HepG2 (cell line): Measurements from ENCODE around the gene KRT17. TPM values are rescaled to one million over a fixed set of nuclear protein-coding genes. Genes with fewer than 3 reads are reported as not detected.

Source experiments
- BCL3 ChIP-seq: sonication (generic); formaldehyde crosslinking; IDR thresholded peaks from 2 replicates; pipeline ENCODE4 v1.5.1; 2020; ENCODE audit warnings: mild to moderate bottlenecking, missing genetic modification reagents, moderate library complexity
- FOXK2 ChIP-seq: fragments of 450-650 bp; IDR thresholded peaks from 2 replicates; pipeline ENCODE4 v1.6.1; 2016
- MAFK ChIP-seq, 2 experiments: IDR thresholded peaks in 1 of 2; conservative IDR thresholded peaks in 1 of 2; 2 replicates each; pipeline ENCODE4 v1.6.1; 2011; ENCODE audit warnings: improper control_type of control experiment in 2 of 2, low read length in 2 of 2
- MYC ChIP-seq: sonication (generic); formaldehyde crosslinking; IDR thresholded peaks from 2 replicates; pipeline ENCODE4 v1.9.0; 2021; ENCODE audit warnings: missing genetic modification reagents, borderline replicate concordance
- RBM39 ChIP-seq: fragments of 200-400 bp; formaldehyde crosslinking; IDR thresholded peaks from one replicate; pipeline ENCODE4 v1.6.1; 2018; ENCODE audit warnings: antibody characterized with exemption, mild to moderate bottlenecking, low read depth, low read length; ENCODE audit not compliant: poor library complexity, severe bottlenecking
- SMC3 ChIP-seq: IDR thresholded peaks from 2 replicates; pipeline ENCODE4 v1.6.1; 2011; ENCODE audit warnings: low read length, improper control_type of control experiment
- SOX6 ChIP-seq, 2 experiments: fragments of 450-650 bp in 1 of 2; sonication (generic) in 1 of 2; formaldehyde crosslinking in 1 of 2; IDR thresholded peaks; 2 replicates each; pipeline versions ENCODE4 v1.4.0 to v1.6.1; 2017 to 2020; ENCODE audit warnings: antibody characterized with exemption in 1 of 2, mild to moderate bottlenecking in 1 of 2, missing genetic modification reagents in 1 of 2
- SSRP1 ChIP-seq: IDR thresholded peaks from 2 replicates; pipeline ENCODE4 v1.6.1; 2016; ENCODE audit warnings: control low read depth
- TCF7 ChIP-seq: sonication (generic); IDR thresholded peaks from 2 replicates; pipeline ENCODE4 v1.6.1; 2016; ENCODE audit warnings: antibody characterized with exemption, low read depth
- THYN1 ChIP-seq: sonication (generic); formaldehyde crosslinking; IDR thresholded peaks from 2 replicates; pipeline ENCODE4 v1.8.1; 2023; ENCODE audit warnings: low read depth, mild to moderate bottlenecking, moderate library complexity, missing genetic modification reagents, borderline replicate concordance
- XRCC5 ChIP-seq: fragments of 200-400 bp; formaldehyde crosslinking; optimal IDR thresholded peaks from 2 replicates; pipeline ENCODE3; 2017; ENCODE audit warnings: mild to moderate bottlenecking, low read length
- ZNF274 ChIP-seq: sonication (generic); formaldehyde crosslinking; IDR thresholded peaks from 2 replicates; pipeline ENCODE4 v1.5.1; 2020; ENCODE audit warnings: mild to moderate bottlenecking, missing genetic modification reagents
- ZNF580 ChIP-seq: IDR thresholded peaks from 2 replicates; pipeline ENCODE4 v1.6.1; 2016; ENCODE audit warnings: low read depth, borderline replicate concordance
- polyA plus RNA-seq, 8 experiments: library from polyadenylated mRNA; depleted of rRNA in 3 of 8; stranded (reverse) in 7 of 8; unstranded in 1 of 8; fragments of >200 nt; fragmentation: Illumina TruSeq in 4 of 8; extraction: Trizol in 4 of 8; gene quantifications; 2 replicates each; pipeline versions ENCODE4 v1.2.1 to v1.2.3, GENCODE V29; 2011 to 2016; ENCODE audit warnings: low read depth in 4 of 8, missing spikeins in 1 of 8, mixed read lengths in 1 of 8; ENCODE audit not compliant: insufficient read depth in 1 of 8
- total RNA-seq, 5 experiments: library from RNA; depleted of rRNA; stranded (reverse); fragments of >200 nt; fragmentation: Illumina TruSeq; extraction: Trizol; gene quantifications; 2 replicates each; pipeline ENCODE4 v1.2.3, GENCODE V29; 2016; ENCODE audit warnings: low read depth in 1 of 5
- TF ChIP-seq, protein P1 (sequence below): sonication (generic); formaldehyde crosslinking; IDR thresholded peaks from 2 replicates; pipeline ENCODE4 v1.4.0; 2020; ENCODE audit warnings: mild to moderate bottlenecking, missing genetic modification reagents
- TF ChIP-seq, protein P2 (sequence below), 2 experiments: sonication (generic) in 1 of 2; formaldehyde crosslinking in 1 of 2; IDR thresholded peaks; 2 replicates each; pipeline versions ENCODE4 v1.5.1 to v1.6.1; 2011 to 2020; ENCODE audit warnings: borderline replicate concordance in 1 of 2, low read depth in 1 of 2, low read length in 1 of 2, mild to moderate bottlenecking in 1 of 2, missing genetic modification reagents in 1 of 2, moderate library complexity in 1 of 2
- TF ChIP-seq, protein P3 (sequence below): sonication (generic); formaldehyde crosslinking; IDR thresholded peaks from 2 replicates; pipeline ENCODE4 v1.4.0; 2020; ENCODE audit warnings: missing genetic modification reagents

KRT17 gene
- total and polyA plus RNA-seq, 2 of the 13 experiments (the other 11 are each of a cell fraction or from before 2014, with no cell fraction given): 0.38 to 0.82 TPM

DNA sequence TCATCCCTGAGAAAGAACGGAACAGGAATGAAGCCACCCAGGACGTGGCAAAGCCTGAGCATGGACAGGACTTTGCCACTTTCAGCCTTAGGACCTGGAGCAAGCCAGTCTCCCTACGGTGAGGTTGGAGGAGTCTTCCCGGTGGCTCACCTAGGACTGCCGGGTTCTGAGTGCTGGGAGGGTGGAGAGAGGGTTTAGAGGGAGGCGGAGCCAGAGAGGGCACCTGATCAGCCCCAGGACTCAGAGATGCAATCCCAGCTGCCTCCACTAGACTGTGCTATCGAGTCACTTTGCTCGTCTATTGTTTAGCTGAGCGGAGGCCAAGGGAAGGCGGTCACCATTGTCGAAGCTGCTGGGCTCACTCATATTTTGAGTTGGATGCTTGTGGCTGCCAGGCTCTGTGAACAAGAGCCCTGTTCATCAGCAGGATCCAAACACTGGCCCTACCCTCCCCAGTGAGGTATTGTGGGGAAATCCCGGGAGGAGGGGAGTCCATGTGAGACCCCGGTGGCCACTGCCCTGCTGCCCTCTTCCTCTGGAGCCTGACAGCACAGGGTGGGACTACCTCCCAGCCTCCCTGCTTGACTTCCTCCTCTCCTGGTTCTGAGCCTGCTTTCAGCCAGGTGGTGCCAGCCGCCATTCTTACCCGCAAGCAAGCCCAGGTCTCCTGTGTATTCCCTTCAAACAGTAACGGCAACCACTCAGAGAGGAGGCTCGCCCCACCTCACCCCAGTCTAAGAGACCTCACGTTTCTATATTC lies 44.7 kb downstream of the KRT17 start (continued):
- TF ChIP-seq, protein P1, sequence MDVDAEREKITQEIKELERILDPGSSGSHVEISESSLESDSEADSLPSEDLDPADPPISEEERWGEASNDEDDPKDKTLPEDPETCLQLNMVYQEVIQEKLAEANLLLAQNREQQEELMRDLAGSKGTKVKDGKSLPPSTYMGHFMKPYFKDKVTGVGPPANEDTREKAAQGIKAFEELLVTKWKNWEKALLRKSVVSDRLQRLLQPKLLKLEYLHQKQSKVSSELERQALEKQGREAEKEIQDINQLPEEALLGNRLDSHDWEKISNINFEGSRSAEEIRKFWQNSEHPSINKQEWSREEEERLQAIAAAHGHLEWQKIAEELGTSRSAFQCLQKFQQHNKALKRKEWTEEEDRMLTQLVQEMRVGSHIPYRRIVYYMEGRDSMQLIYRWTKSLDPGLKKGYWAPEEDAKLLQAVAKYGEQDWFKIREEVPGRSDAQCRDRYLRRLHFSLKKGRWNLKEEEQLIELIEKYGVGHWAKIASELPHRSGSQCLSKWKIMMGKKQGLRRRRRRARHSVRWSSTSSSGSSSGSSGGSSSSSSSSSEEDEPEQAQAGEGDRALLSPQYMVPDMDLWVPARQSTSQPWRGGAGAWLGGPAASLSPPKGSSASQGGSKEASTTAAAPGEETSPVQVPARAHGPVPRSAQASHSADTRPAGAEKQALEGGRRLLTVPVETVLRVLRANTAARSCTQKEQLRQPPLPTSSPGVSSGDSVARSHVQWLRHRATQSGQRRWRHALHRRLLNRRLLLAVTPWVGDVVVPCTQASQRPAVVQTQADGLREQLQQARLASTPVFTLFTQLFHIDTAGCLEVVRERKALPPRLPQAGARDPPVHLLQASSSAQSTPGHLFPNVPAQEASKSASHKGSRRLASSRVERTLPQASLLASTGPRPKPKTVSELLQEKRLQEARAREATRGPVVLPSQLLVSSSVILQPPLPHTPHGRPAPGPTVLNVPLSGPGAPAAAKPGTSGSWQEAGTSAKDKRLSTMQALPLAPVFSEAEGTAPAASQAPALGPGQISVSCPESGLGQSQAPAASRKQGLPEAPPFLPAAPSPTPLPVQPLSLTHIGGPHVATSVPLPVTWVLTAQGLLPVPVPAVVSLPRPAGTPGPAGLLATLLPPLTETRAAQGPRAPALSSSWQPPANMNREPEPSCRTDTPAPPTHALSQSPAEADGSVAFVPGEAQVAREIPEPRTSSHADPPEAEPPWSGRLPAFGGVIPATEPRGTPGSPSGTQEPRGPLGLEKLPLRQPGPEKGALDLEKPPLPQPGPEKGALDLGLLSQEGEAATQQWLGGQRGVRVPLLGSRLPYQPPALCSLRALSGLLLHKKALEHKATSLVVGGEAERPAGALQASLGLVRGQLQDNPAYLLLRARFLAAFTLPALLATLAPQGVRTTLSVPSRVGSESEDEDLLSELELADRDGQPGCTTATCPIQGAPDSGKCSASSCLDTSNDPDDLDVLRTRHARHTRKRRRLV (CRISPR knock-in tag): no peak
- TF ChIP-seq SSRP1 (CRISPR knock-in tag) (no peak), RBM39 (no peak), THYN1 (no peak), FOXK2 (no peak), SMC3 (peak; percentile 58), TCF7 (no peak), ZNF274 (CRISPR knock-in tag) (peak; percentile 53; the same call in 1 of the 2 replicates), MYC (CRISPR knock-in tag) (no peak), MAFK (conservative IDR thresholded peaks at IDR 0.05 in 1 of 2, IDR thresholded peaks at IDR 0.05 in 1 of 2; ENCODE audit: low read length in 2 of 2) (no peak), ZNF580 (peak; percentile 71; the same call in 1 of the 2 replicates), BCL3 (0 out of 2 replicates have a peak, but pooled peaks have one; percentile 53), XRCC5 (peak; percentile 82), SOX6 (IDR thresholded peaks at IDR 0.05) (no peak), SOX6 (CRISPR knock-in tag; IDR thresholded peaks at IDR 0.05) (peak; percentile 54; the same call in 1 of the 2 replicates)
- TF ChIP-seq, protein P2, sequence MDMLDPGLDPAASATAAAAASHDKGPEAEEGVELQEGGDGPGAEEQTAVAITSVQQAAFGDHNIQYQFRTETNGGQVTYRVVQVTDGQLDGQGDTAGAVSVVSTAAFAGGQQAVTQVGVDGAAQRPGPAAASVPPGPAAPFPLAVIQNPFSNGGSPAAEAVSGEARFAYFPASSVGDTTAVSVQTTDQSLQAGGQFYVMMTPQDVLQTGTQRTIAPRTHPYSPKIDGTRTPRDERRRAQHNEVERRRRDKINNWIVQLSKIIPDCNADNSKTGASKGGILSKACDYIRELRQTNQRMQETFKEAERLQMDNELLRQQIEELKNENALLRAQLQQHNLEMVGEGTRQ (IDR thresholded peaks at IDR 0.05; ENCODE audit: low read depth, low read length): peak; percentile 61; the same call in 1 of the 2 replicates
- TF ChIP-seq, protein P2 (CRISPR knock-in tag; IDR thresholded peaks at IDR 0.05; ENCODE audit: borderline replicate concordance): peak; percentile 50; the same call in 1 of the 2 replicates
- TF ChIP-seq, protein P3, sequence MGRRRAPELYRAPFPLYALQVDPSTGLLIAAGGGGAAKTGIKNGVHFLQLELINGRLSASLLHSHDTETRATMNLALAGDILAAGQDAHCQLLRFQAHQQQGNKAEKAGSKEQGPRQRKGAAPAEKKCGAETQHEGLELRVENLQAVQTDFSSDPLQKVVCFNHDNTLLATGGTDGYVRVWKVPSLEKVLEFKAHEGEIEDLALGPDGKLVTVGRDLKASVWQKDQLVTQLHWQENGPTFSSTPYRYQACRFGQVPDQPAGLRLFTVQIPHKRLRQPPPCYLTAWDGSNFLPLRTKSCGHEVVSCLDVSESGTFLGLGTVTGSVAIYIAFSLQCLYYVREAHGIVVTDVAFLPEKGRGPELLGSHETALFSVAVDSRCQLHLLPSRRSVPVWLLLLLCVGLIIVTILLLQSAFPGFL (CRISPR knock-in tag): no peak
